Calu3 (cell line): Measurements from ENCODE around the gene RB1. TPM values are rescaled to one million over a fixed set of nuclear protein-coding genes. Genes with fewer than 3 reads are reported as not detected.

Experiments
- Bru-seq: library from RNA; stranded (reverse); fragments of 400-500 nt; gene quantifications from one replicate; lab custom pipeline; 2021; lab: Mats Ljungman, UMichigan
- BruChase-seq, 2 experiments: library from RNA; stranded (reverse); fragments of 400-500 nt; gene quantifications; one replicate each; lab custom pipeline; 2021; lab: Mats Ljungman, UMichigan
- BruUV-seq: library from RNA; stranded (reverse); fragments of 400-500 nt; replicated peaks from 2 replicates; lab custom pipeline; 2021; lab: Mats Ljungman, UMichigan
- CTCF ChIA-PET: fragments of 300-600 bp; sonication (Branson Sonifier 250); formaldehyde crosslinking; loops from one replicate; lab custom pipeline; 2022; ENCODE audit warnings: antibody characterized with exemption; lab: Charles Lee
- DNase-seq: peaks from one replicate; pipeline ENCODE4 v3.0.0; 2022
- H3K27ac Mint-ChIP-seq: one replicate; pipeline ENCODE4 v1.8.0; 2022; ENCODE audit warnings: mixed read lengths; ENCODE audit not compliant: unreplicated experiment
- H3K27me3 Mint-ChIP-seq: one replicate; pipeline ENCODE4 v1.8.0; 2022; ENCODE audit warnings: mixed read lengths; ENCODE audit not compliant: unreplicated experiment
- H3K36me3 Mint-ChIP-seq: one replicate; pipeline ENCODE4 v1.8.0; 2022; ENCODE audit warnings: mild to moderate bottlenecking, moderate library complexity, mixed read lengths; ENCODE audit not compliant: insufficient read depth, unreplicated experiment
- H3K4me1 Mint-ChIP-seq: one replicate; pipeline ENCODE4 v1.8.0; 2022; ENCODE audit warnings: mild to moderate bottlenecking, low read depth, mixed read lengths; ENCODE audit not compliant: unreplicated experiment
- H3K4me3 Mint-ChIP-seq: one replicate; pipeline ENCODE4 v1.8.0; 2022; ENCODE audit warnings: mild to moderate bottlenecking, low read depth, moderate library complexity, mixed read lengths; ENCODE audit not compliant: unreplicated experiment
- H3K9me3 Mint-ChIP-seq: one replicate; pipeline ENCODE4 v1.8.0; 2022; ENCODE audit warnings: low read depth, mixed read lengths; ENCODE audit not compliant: unreplicated experiment
- CTCF ChIP-seq: fragments of 200-600 bp; IDR thresholded peaks from one replicate; pipeline ENCODE4 v1.8.0; 2022; ENCODE audit warnings: antibody characterized with exemption; ENCODE audit not compliant: unreplicated experiment
- intact Hi-C: fragments of 100-400 bp; cut with micrococcal nuclease; formaldehyde crosslinking; loops from one replicate; pipeline ENCODE4 v1.10.0; 2022; ENCODE audit not compliant: unreplicated experiment
- long read RNA-seq: library from polyadenylated mRNA; stranded (forward); transcript quantifications from one replicate; pipeline ENCODE4 v2.0.0, GENCODE V29; 2022
- total RNA-seq: library from RNA; stranded (reverse); gene quantifications from 2 replicates; pipeline ENCODE4 v1.2.3, GENCODE V29; 2022

Gene RB1
- total RNA-seq (38.8 and 44.9 TPM in 2 replicates), Bru-seq, nascent RNA (percentile 80 among the genes with signal in this experiment), BruChase-seq, experiment 1, labeled RNA remaining after a 6-hour chase (percentile 78 among the genes with signal in this experiment), BruChase-seq, experiment 2, labeled RNA remaining after a 2-hour chase (percentile 71 among the genes with signal in this experiment)
- long read RNA-seq, full-length matches to known transcripts = 18 of 22 reads
- long read RNA-seq, partial matches to known transcripts = 2 of 22 reads
- long read RNA-seq, other reads (novel, unspliced or antisense) = 2 of 22 reads

GRCh38 chr13:48303359-48304142 lies at the start of gene RB1:
TSS of gene RB1 (plus strand) at chr13:48303751. CDS start at chr13:48303913, 162 bp downstream.
- intact Hi-C loops = no loop called here
- peak; percentile 91 for DNase-seq
- H3K27me3 Mint-ChIP-seq = no peaks in the 10 kb centered on the region
- no peaks in the 10 kb centered on the region for H3K9me3 Mint-ChIP-seq
- peaks cover 30% of the 10 kb centered on the region for H3K36me3 Mint-ChIP-seq
- CTCF ChIA-PET = interaction anchor here (0.7 kb wide), 1 partner anchor 498 kb away, joined by 6 read pairs; no protein-coding TSS in a partner anchor
- no peak for TF ChIP-seq CTCF
- H3K27ac Mint-ChIP-seq = peak within 1 kb of the TSS; percentile 97
- H3K4me1 Mint-ChIP-seq = peaks cover 17% of the 10 kb centered on the region
- H3K4me3 Mint-ChIP-seq = peak within 1 kb of the TSS; percentile 91
- BruUV-seq = no TSS peak

- Mint-ChIP-seq H3K27ac (no peak overlapping the region), H3K27me3 (no peaks in the 10 kb centered on the region), H3K4me3 (no peak overlapping the region), H3K9me3 (no peaks in the 10 kb centered on the region), H3K36me3 (peaks cover 13% of the 10 kb centered on the region), H3K4me1 (peaks cover 9% of the 10 kb centered on the region)
- CTCF ChIA-PET = no interaction called here
- no TSS peak for BruUV-seq
- DNase-seq = no peak
- TF ChIP-seq CTCF = no peak
- intact Hi-C loops = no loop called here
These were observed 49.7 kb upstream of the RB1 start for GRCh38 chr13:48253849-48254248.

- Mint-ChIP-seq H3K4me1 (peaks cover 9% of the 10 kb centered on the region), H3K4me3 (no peak overlapping the region), H3K9me3 (no peaks in the 10 kb centered on the region), H3K27ac (no peak overlapping the region), H3K27me3 (no peaks in the 10 kb centered on the region), H3K36me3 (peaks cover 20% of the 10 kb centered on the region)
- CTCF ChIA-PET = interaction anchor here (0.7 kb wide), 2 partner anchors 41 to 189 kb away, joined by 3 to 4 read pairs; no protein-coding TSS in a partner anchor
- no TSS peak for BruUV-seq
- intact Hi-C loops = no loop called here
- no peak for TF ChIP-seq CTCF
- DNase-seq = no peak
These were observed 48.5 kb upstream of the RB1 start for GRCh38 chr13:48255090-48255489.

- DNase-seq = no peak
- no peak for TF ChIP-seq CTCF
- Mint-ChIP-seq H3K36me3 (peaks cover 27% of the 10 kb centered on the region), H3K9me3 (no peaks in the 10 kb centered on the region), H3K4me1 (peaks cover 9% of the 10 kb centered on the region), H3K27ac (no peak overlapping the region), H3K27me3 (no peaks in the 10 kb centered on the region), H3K4me3 (no peak overlapping the region)
- no TSS peak for BruUV-seq
- intact Hi-C loops = no loop called here
- CTCF ChIA-PET = interaction anchor here (0.6 kb wide), 1 partner anchor 107 kb away, joined by 3 read pairs; no protein-coding TSS in a partner anchor
These were observed 47.6 kb upstream of the RB1 start for GRCh38 chr13:48255954-48256353.
